Right atrium auricular region (tissue), 2 donors: Measurements from ENCODE around the gene SLC5A5. TPM values are rescaled to one million over a fixed set of nuclear protein-coding genes. Genes with fewer than 3 reads are reported as not detected.

ENCODE experiments used
- DNase-seq: peaks from one replicate; pipeline ENCODE4 v3.0.0-alpha.2; 2019; ENCODE audit warnings: low spot score
- H3K27ac ChIP-seq, 2 donors: fragments of 200-600 bp; sonication (generic); 1 replicate in 1 of 2; 2 replicates in 1 of 2; pipeline ENCODE4 v1.5.1; 2016 to 2019
- H3K27me3 ChIP-seq, 2 donors: fragments of 200-600 bp; sonication (generic); one replicate each; pipeline versions ENCODE4 v1.5.1 to v1.6.0; 2017 to 2019
- H3K36me3 ChIP-seq: fragments of 200-600 bp; sonication (generic); one replicate; pipeline ENCODE4 v1.5.1; 2016
- H3K4me1 ChIP-seq, 2 donors: fragments of 200-600 bp; sonication (generic); one replicate each; pipeline versions ENCODE4 v1.5.1 to v1.6.0; 2017 to 2019
- H3K4me3 ChIP-seq, 2 donors: fragments of 200-600 bp; sonication (generic); 1 replicate in 1 of 2; 2 replicates in 1 of 2; pipeline ENCODE4 v1.5.1; 2017 to 2019; ENCODE audit warnings: mild to moderate bottlenecking in 1 of 2, moderate library complexity in 1 of 2
- H3K9me3 ChIP-seq, 2 donors: fragments of 200-600 bp; sonication (generic); one replicate each; pipeline ENCODE4 v1.5.1; 2019
- total RNA-seq, 2 donors: library from RNA; depleted of rRNA; stranded (reverse); fragments of >200 nt; gene quantifications; one replicate each; pipeline ENCODE4 v1.1.0, GENCODE V29; 2016
- TF ChIP-seq, protein P1 (sequence below), 2 donors: fragments of 200-600 bp; sonication (generic); IDR thresholded peaks; one replicate each; pipeline ENCODE4 v1.5.1; 2019; ENCODE audit warnings: antibody characterized with exemption in 2 of 2

SLC5A5 gene
- total RNA-seq, 2 donors from 2014 or later, result not detected

DNA sequence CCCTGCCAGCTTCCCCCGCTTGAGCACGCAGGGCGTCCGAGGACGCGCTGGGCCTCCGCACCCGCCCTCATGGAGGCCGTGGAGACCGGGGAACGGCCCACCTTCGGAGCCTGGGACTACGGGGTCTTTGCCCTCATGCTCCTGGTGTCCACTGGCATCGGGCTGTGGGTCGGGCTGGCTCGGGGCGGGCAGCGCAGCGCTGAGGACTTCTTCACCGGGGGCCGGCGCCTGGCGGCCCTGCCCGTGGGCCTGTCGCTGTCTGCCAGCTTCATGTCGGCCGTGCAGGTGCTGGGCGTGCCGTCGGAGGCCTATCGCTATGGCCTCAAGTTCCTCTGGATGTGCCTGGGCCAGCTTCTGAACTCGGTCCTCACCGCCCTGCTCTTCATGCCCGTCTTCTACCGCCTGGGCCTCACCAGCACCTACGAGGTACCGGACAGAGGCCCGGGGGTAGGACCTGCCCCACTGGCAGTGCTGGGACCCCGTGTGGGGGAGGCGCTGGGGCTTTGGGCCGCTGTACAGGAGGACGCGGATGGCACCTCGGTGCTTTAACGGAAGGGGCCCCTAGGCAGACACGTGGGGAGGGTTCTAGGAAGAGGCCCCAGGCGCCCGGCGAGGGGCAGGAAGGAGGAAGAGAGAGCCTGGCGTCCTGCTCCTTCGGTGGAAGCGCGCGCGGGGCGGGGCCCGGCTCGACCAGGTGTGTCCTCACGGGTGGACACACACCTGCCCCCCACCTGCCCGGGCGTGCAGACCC lies 681 bp downstream of the SLC5A5 start:
- H3K36me3 ChIP-seq, result no peaks in the 10 kb centered on the region
- DNase-seq, result no peak
- no peaks in the 10 kb centered on the region for H3K9me3 ChIP-seq
- H3K4me3 ChIP-seq, result no peak overlapping the region
- TF ChIP-seq, protein P1, sequence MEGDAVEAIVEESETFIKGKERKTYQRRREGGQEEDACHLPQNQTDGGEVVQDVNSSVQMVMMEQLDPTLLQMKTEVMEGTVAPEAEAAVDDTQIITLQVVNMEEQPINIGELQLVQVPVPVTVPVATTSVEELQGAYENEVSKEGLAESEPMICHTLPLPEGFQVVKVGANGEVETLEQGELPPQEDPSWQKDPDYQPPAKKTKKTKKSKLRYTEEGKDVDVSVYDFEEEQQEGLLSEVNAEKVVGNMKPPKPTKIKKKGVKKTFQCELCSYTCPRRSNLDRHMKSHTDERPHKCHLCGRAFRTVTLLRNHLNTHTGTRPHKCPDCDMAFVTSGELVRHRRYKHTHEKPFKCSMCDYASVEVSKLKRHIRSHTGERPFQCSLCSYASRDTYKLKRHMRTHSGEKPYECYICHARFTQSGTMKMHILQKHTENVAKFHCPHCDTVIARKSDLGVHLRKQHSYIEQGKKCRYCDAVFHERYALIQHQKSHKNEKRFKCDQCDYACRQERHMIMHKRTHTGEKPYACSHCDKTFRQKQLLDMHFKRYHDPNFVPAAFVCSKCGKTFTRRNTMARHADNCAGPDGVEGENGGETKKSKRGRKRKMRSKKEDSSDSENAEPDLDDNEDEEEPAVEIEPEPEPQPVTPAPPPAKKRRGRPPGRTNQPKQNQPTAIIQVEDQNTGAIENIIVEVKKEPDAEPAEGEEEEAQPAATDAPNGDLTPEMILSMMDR (IDR thresholded peaks at IDR 0.05), result no peak
- peaks cover 0 to 26% of the 10 kb centered on the region in 2 donors for H3K4me1 ChIP-seq
- peaks cover 28 to 31% of the 10 kb centered on the region in 2 donors for H3K27me3 ChIP-seq
- no peak overlapping the region for H3K27ac ChIP-seq

DNA sequence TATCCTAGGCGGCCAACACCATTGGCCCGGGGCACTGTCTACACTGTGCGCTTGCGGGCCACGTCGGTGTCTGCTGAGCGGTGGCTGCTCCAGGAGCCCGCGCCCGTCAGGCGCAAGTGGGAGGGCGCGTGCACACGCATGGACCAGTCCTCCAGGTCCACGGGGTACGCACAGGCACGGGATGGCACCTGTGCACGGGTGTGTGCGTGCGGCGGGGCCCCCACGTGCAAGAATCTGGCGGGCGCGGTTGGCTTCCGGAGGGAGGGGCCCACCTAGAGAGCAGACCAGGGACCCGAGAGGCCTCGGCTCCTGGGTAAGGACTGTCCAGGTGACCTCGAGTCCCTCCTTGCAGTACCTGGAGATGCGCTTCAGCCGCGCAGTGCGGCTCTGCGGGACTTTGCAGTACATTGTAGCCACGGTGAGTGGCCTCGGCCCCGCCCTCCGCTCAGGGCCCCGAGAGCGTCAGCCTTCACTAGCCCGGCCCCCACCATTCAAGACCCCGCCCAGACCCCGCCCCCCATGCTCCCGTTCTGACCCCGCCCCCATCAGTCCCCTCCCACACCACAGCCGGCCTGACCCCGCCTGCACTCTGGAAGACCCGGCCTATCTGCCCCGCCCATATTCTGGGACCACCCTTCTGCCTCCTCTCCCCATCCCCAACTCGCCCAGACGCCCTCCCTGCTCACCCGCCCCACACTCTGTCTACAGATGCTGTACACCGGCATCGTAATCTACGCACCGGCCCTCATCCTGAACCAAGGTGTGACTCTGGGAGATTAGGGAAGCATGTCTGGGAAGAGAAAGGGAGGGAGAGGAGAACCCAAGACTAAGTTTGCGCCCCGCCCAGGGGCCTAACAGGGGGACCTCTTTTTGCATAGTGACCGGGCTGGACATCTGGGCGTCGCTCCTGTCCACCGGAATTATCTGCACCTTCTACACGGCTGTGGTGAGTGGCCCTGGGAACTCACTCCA lies 2.3 kb downstream of the SLC5A5 start:
- peaks cover 0 to 26% of the 10 kb centered on the region in 2 donors for H3K4me1 ChIP-seq

DNA sequence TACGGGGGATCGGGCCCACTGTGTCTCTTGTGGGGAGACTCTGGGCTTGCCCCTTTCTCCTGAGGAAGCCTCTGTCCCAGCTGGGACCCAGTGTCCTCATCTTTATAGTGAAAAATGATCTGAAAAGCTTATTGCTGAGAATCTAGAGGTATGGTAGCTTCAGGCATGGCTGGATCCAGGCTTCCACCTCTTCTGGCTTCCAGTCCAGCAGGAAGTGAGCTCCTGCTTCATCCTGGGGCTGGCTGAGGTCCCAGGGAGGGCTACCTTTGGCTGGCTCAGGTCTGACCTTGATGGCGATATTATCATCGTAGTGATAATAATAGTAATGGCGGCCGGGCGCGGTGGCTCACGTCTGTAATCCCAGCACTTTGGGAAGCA lies 3.0 kb downstream of the SLC5A5 start:
- Histone ChIP-seq H3K36me3 (no peaks in the 10 kb centered on the region), H3K4me3 (no peak overlapping the region), H3K27me3 (peaks cover 28 to 31% of the 10 kb centered on the region in 2 donors), H3K4me1 (peaks cover 0 to 26% of the 10 kb centered on the region in 2 donors), H3K9me3 (no peaks in the 10 kb centered on the region), H3K27ac (no peak overlapping the region)
- TF ChIP-seq, protein P1 (IDR thresholded peaks at IDR 0.05), result no peak
- no peak for DNase-seq

More for the DNA sequence above, 2.3 kb downstream of the SLC5A5 start:
- DNase-seq, result no peak
- TF ChIP-seq, protein P1 (IDR thresholded peaks at IDR 0.05), result no peak
- no peak overlapping the region for H3K27ac ChIP-seq
- no peaks in the 10 kb centered on the region for H3K36me3 ChIP-seq
- peak overlapping the region in 1 of 2 donors; percentile 10 for H3K4me3 ChIP-seq
- H3K9me3 ChIP-seq, result no peaks in the 10 kb centered on the region
- peaks cover 28 to 31% of the 10 kb centered on the region in 2 donors for H3K27me3 ChIP-seq

DNA sequence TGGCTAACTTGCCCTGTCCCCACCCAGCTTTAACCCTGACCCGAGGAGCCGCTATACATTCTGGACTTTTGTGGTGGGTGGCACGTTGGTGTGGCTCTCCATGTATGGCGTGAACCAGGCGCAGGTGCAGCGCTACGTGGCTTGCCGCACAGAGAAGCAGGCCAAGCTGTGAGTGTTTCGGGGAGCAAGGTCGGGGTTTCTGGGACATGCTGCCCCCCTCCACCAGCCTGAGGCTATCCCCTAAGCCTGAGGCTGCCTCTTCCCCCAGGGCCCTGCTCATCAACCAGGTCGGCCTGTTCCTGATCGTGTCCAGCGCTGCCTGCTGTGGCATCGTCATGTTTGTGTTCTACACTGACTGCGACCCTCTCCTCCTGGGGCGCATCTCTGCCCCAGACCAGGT lies 6.0 kb downstream of the SLC5A5 start:
- peaks cover 0 to 13% of the 10 kb centered on the region in 2 donors for H3K4me1 ChIP-seq
- no peak overlapping the region for H3K27ac ChIP-seq
- H3K36me3 ChIP-seq, result no peaks in the 10 kb centered on the region
- no peaks in the 10 kb centered on the region for H3K9me3 ChIP-seq
- no peak overlapping the region for H3K4me3 ChIP-seq
- H3K27me3 ChIP-seq, result peaks cover 12 to 14% of the 10 kb centered on the region in 2 donors
- TF ChIP-seq, protein P1 (IDR thresholded peaks at IDR 0.05), result no peak
- no peak for DNase-seq

DNA sequence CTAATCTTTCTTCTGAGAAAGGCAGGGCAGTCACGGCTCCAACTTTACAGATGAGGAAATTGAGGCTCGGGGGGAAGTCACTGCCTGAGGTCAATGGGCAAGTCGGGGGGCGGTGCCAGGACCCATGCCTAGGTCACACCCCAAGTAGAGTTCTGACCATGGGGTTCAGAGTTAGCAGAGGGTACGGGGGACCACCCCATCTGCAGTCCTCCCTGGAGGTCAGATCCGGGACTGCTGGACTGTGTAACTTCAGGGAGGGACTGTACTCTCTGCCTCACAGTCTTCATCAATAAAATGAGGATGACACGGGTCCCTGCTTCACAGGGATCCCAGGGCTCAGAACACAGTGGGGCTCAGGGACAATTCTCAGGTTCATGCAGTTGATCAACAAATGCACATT lies 7.7 kb downstream of the SLC5A5 start:
- Histone ChIP-seq H3K36me3 (no peaks in the 10 kb centered on the region), H3K27ac (no peak overlapping the region), H3K9me3 (no peaks in the 10 kb centered on the region), H3K4me3 (no peak overlapping the region), H3K27me3 (no peaks in the 10 kb centered on the region), H3K4me1 (no peaks in the 10 kb centered on the region)
- DNase-seq, result no peak
- TF ChIP-seq, protein P1 (IDR thresholded peaks at IDR 0.05), result no peak
